GM23338 (cell line): ENCODE results near the gene ZNF611.
"Not testable (repeated sequence)": the region's sequence is repeated elsewhere in the genome, so short reads cannot be mapped to it uniquely, and the experiment has no call there.

ENCODE experiments used
- EZH2 ChIP-seq: fragments of 200-600 bp; sonication (generic); IDR thresholded peaks from one replicate; pipeline ENCODE4 v1.8.0; 2017; ENCODE audit warnings: antibody characterized with exemption, mild to moderate bottlenecking, low read depth; ENCODE audit not compliant: unreplicated experiment
- POLR2AphosphoS5 ChIP-seq: IDR thresholded peaks from 2 replicates; pipeline ENCODE4 v1.6.1; 2016; ENCODE audit warnings: antibody characterized with exemption, low read depth
- TF ChIP-seq, protein P1 (sequence below), 2 experiments: fragments of 200-600 bp in 1 of 2; sonication (generic) in 1 of 2; conservative IDR thresholded peaks; 2 replicates each; pipeline versions ENCODE4 v1.5.1 to v1.6.1; 2016 to 2017; ENCODE audit warnings: antibody characterized with exemption in 2 of 2, low read depth in 2 of 2, mild to moderate bottlenecking in 2 of 2, moderate library complexity in 1 of 2

DNA sequence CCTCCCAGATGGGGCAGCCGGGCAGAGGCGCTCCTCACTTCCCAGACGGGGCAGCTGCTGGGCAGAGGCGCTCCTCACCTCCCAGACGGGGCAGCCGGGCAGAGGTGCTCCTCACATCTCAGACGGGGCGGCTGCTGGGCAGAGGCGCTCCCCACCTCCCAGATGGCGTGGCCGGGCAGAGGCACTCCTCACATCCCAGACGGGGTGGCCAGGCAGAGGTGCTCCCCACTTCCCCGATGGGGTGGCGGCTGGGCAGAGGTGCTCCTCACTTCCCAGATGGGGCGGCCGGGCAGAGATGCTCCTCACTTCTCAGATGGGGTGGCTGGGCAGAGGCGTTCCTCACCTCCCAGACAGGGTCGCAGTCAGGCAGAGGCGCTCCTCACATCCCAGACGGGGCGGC lies 14.3 kb downstream of the ZNF611 start:
- not testable (repeated sequence) for TF ChIP-seq POLR2AphosphoS5, EZH2
- TF ChIP-seq, protein P1, sequence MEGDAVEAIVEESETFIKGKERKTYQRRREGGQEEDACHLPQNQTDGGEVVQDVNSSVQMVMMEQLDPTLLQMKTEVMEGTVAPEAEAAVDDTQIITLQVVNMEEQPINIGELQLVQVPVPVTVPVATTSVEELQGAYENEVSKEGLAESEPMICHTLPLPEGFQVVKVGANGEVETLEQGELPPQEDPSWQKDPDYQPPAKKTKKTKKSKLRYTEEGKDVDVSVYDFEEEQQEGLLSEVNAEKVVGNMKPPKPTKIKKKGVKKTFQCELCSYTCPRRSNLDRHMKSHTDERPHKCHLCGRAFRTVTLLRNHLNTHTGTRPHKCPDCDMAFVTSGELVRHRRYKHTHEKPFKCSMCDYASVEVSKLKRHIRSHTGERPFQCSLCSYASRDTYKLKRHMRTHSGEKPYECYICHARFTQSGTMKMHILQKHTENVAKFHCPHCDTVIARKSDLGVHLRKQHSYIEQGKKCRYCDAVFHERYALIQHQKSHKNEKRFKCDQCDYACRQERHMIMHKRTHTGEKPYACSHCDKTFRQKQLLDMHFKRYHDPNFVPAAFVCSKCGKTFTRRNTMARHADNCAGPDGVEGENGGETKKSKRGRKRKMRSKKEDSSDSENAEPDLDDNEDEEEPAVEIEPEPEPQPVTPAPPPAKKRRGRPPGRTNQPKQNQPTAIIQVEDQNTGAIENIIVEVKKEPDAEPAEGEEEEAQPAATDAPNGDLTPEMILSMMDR (conservative IDR thresholded peaks at IDR 0.05; ENCODE audit: low read depth in 2 of 2), result not testable (repeated sequence)
